Stomach (tissue), 4 donors: ENCODE data around the gene CYP26B1.

ENCODE experiments used
- EP300 ChIP-seq: sonication (generic); formaldehyde crosslinking; IDR thresholded peaks from one replicate; pipeline ENCODE4 v1.6.1; 2017; ENCODE audit warnings: antibody characterized with exemption
- POLR2A ChIP-seq, 4 donors: fragments of 450-650 bp; IDR thresholded peaks; one replicate each; pipeline ENCODE4 v1.6.1; 2016; ENCODE audit warnings: antibody characterized with exemption in 4 of 4, control low read depth in 2 of 4, mild to moderate bottlenecking in 1 of 4, moderate library complexity in 1 of 4
- TF ChIP-seq, protein P1 (sequence below), 7 experiments: fragments of 450-650 bp in 4 of 7; fragments of 200-600 bp in 3 of 7; sonication (generic) in 3 of 7; IDR thresholded peaks; one replicate each; pipeline ENCODE4 v1.5.1; 2016 to 2019; ENCODE audit warnings: antibody characterized with exemption in 7 of 7, control low read depth in 2 of 7, mild to moderate bottlenecking in 1 of 7

GRCh38 chr2:72191441-72191840, 43.8 kb upstream of the CYP26B1 start:
- TF ChIP-seq, protein P1, sequence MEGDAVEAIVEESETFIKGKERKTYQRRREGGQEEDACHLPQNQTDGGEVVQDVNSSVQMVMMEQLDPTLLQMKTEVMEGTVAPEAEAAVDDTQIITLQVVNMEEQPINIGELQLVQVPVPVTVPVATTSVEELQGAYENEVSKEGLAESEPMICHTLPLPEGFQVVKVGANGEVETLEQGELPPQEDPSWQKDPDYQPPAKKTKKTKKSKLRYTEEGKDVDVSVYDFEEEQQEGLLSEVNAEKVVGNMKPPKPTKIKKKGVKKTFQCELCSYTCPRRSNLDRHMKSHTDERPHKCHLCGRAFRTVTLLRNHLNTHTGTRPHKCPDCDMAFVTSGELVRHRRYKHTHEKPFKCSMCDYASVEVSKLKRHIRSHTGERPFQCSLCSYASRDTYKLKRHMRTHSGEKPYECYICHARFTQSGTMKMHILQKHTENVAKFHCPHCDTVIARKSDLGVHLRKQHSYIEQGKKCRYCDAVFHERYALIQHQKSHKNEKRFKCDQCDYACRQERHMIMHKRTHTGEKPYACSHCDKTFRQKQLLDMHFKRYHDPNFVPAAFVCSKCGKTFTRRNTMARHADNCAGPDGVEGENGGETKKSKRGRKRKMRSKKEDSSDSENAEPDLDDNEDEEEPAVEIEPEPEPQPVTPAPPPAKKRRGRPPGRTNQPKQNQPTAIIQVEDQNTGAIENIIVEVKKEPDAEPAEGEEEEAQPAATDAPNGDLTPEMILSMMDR (IDR thresholded peaks at IDR 0.05) = no peak
- no peak for TF ChIP-seq POLR2A (IDR thresholded peaks at IDR 0.05)
- TF ChIP-seq EP300 = no peak
